Measurements from ENCODE around the gene ZNF451. TPM values are rescaled to one million over a fixed set of nuclear protein-coding genes. Genes with fewer than 3 reads are reported as not detected.
A peak's percentile ranks its signal among the peaks of the same experiment; 100 is the strongest.

The ZNF451 gene
- total RNA-seq, 2 experiments from 2014 or later = 62.2 to 66.6 TPM

- no peaks in the 10 kb centered on the region for H3K9me3 Mint-ChIP-seq
- H3K4me3 Mint-ChIP-seq = peak overlapping the region; percentile 95
- DNase-seq = peak; percentile 52
- ChIA-PET POLR2A (no interaction called here), CTCF (interaction anchor here (1.3 to 1.6 kb wide), 2 partner anchors 18 to 49 kb away, joined by 3 to 6 read pairs; partner anchors contain the start of gene RAB23)
- no peaks in the 10 kb centered on the region for H3K27me3 Mint-ChIP-seq
- H3K27ac Mint-ChIP-seq = peak overlapping the region; percentile 97
- peaks cover 51% of the 10 kb centered on the region for H3K4me1 Mint-ChIP-seq
- peaks cover 6% of the 10 kb centered on the region for H3K36me3 Mint-ChIP-seq (ENCODE audit: low read depth)
Observed at GRCh38 chr6:57173056-57173885, 83.3 kb downstream of the ZNF451 start.

GRCh38 chr6:57173886-57174510, 84.0 kb downstream of the ZNF451 start:
- H3K4me1 Mint-ChIP-seq = peaks cover 53% of the 10 kb centered on the region
- H3K9me3 Mint-ChIP-seq = no peaks in the 10 kb centered on the region
- peak overlapping the region; percentile 95 for H3K4me3 Mint-ChIP-seq
- no peak for DNase-seq
- ChIA-PET CTCF (no interaction called here), POLR2A (no interaction called here)
- H3K36me3 Mint-ChIP-seq (ENCODE audit: low read depth) = peaks cover 5% of the 10 kb centered on the region
- H3K27ac Mint-ChIP-seq = peak overlapping the region; percentile 97
- no peaks in the 10 kb centered on the region for H3K27me3 Mint-ChIP-seq

GRCh38 chr6:57174511-57174907, 84.5 kb downstream of the ZNF451 start:
- peaks cover 5% of the 10 kb centered on the region for H3K36me3 Mint-ChIP-seq (ENCODE audit: low read depth)
- no peak for DNase-seq
- no peaks in the 10 kb centered on the region for H3K9me3 Mint-ChIP-seq
- peaks cover 54% of the 10 kb centered on the region for H3K4me1 Mint-ChIP-seq
- CTCF ChIA-PET = no interaction called here
- POLR2A ChIA-PET = no interaction called here
- H3K27ac Mint-ChIP-seq = no peak overlapping the region
- peak overlapping the region; percentile 95 for H3K4me3 Mint-ChIP-seq
- no peaks in the 10 kb centered on the region for H3K27me3 Mint-ChIP-seq

GRCh38 chr6:57177545-57178265, 87.7 kb downstream of the ZNF451 start:
- no peak for DNase-seq
- Mint-ChIP-seq H3K4me3 (no peak overlapping the region), H3K4me1 (peaks cover 37% of the 10 kb centered on the region), H3K36me3 (ENCODE audit: low read depth) (peaks cover 10% of the 10 kb centered on the region), H3K27me3 (no peaks in the 10 kb centered on the region), H3K27ac (no peak overlapping the region), H3K9me3 (no peaks in the 10 kb centered on the region)
- POLR2A ChIA-PET = no interaction called here
- CTCF ChIA-PET = interaction anchor here (0.6 kb wide), 1 partner anchor 783 kb away, joined by 3 read pairs; no protein-coding TSS in a partner anchor

- Mint-ChIP-seq H3K27me3 (no peaks in the 10 kb centered on the region), H3K4me1 (peaks cover 15% of the 10 kb centered on the region), H3K4me3 (no peak overlapping the region), H3K36me3 (ENCODE audit: low read depth) (peaks cover 30% of the 10 kb centered on the region), H3K9me3 (no peaks in the 10 kb centered on the region), H3K27ac (no peak overlapping the region)
- CTCF ChIA-PET = no interaction called here
- POLR2A ChIA-PET = no interaction called here
- no peak for DNase-seq
Observed at GRCh38 chr6:57180596-57180995, 90.6 kb downstream of the ZNF451 start.

GRCh38 chr6:57182017-57182432, 92.0 kb downstream of the ZNF451 start:
- ChIA-PET POLR2A (no interaction called here), CTCF (no interaction called here)
- peaks cover 33% of the 10 kb centered on the region for H3K36me3 Mint-ChIP-seq (ENCODE audit: low read depth)
- H3K4me1 Mint-ChIP-seq = peaks cover 9% of the 10 kb centered on the region
- peak overlapping the region; percentile 37 for H3K27ac Mint-ChIP-seq
- no peaks in the 10 kb centered on the region for H3K9me3 Mint-ChIP-seq
- no peak for DNase-seq
- no peaks in the 10 kb centered on the region for H3K27me3 Mint-ChIP-seq
- H3K4me3 Mint-ChIP-seq = no peak overlapping the region

- ChIA-PET CTCF (interaction anchor here (0.9 to 1.2 kb wide), 2 partner anchors 8 to 15 kb away, joined by 3 read pairs; no protein-coding TSS in a partner anchor), POLR2A (no interaction called here)
- Mint-ChIP-seq H3K4me3 (no peak overlapping the region), H3K4me1 (peaks cover 9% of the 10 kb centered on the region), H3K27ac (no peak overlapping the region), H3K9me3 (no peaks in the 10 kb centered on the region), H3K27me3 (no peaks in the 10 kb centered on the region), H3K36me3 (ENCODE audit: low read depth) (peaks cover 35% of the 10 kb centered on the region)
- no peak for DNase-seq
Observed at GRCh38 chr6:57183336-57183735, 93.3 kb downstream of the ZNF451 start.

- Mint-ChIP-seq H3K27me3 (no peaks in the 10 kb centered on the region), H3K27ac (no peak overlapping the region), H3K4me1 (peaks cover 4% of the 10 kb centered on the region), H3K9me3 (no peaks in the 10 kb centered on the region), H3K36me3 (ENCODE audit: low read depth) (peaks cover 25% of the 10 kb centered on the region), H3K4me3 (no peak overlapping the region)
- ChIA-PET POLR2A (no interaction called here), CTCF (interaction anchor here (0.9 kb wide), 1 partner anchor 8 kb away, joined by 3 read pairs; no protein-coding TSS in a partner anchor)
- no peak for DNase-seq
Observed at GRCh38 chr6:57190140-57190539, 100.2 kb downstream of the ZNF451 start.

- Mint-ChIP-seq H3K36me3 (ENCODE audit: low read depth) (peaks cover 14% of the 10 kb centered on the region), H3K4me1 (no peaks in the 10 kb centered on the region), H3K27me3 (no peaks in the 10 kb centered on the region), H3K4me3 (no peak overlapping the region), H3K27ac (no peak overlapping the region), H3K9me3 (no peaks in the 10 kb centered on the region)
- POLR2A ChIA-PET = no interaction called here
- CTCF ChIA-PET = no interaction called here
- no peak for DNase-seq
Observed at GRCh38 chr6:57193177-57193576, 103.2 kb downstream of the ZNF451 start.

- no peak for DNase-seq
- H3K27me3 Mint-ChIP-seq = no peaks in the 10 kb centered on the region
- H3K9me3 Mint-ChIP-seq = no peaks in the 10 kb centered on the region
- no peak overlapping the region for H3K27ac Mint-ChIP-seq
- H3K4me3 Mint-ChIP-seq = no peak overlapping the region
- H3K36me3 Mint-ChIP-seq (ENCODE audit: low read depth) = peaks cover 11% of the 10 kb centered on the region
- no peaks in the 10 kb centered on the region for H3K4me1 Mint-ChIP-seq
- POLR2A ChIA-PET = no interaction called here
- CTCF ChIA-PET = no interaction called here
Observed at GRCh38 chr6:57195457-57195856, 105.5 kb downstream of the ZNF451 start.

GRCh38 chr6:57198926-57199636, 109.1 kb downstream of the ZNF451 start:
- H3K4me3 Mint-ChIP-seq = no peak overlapping the region
- no peaks in the 10 kb centered on the region for H3K36me3 Mint-ChIP-seq (ENCODE audit: low read depth)
- H3K4me1 Mint-ChIP-seq = no peaks in the 10 kb centered on the region
- ChIA-PET CTCF (interaction anchor here (0.9 to 1.2 kb wide), 3 partner anchors 9 to 106 kb away, joined by 3 to 5 read pairs (median 3); no protein-coding TSS in a partner anchor), POLR2A (no interaction called here)
- H3K9me3 Mint-ChIP-seq = no peaks in the 10 kb centered on the region
- no peaks in the 10 kb centered on the region for H3K27me3 Mint-ChIP-seq
- no peak overlapping the region for H3K27ac Mint-ChIP-seq
- DNase-seq = no peak

GRCh38 chr6:57201718-57202117, 111.7 kb downstream of the ZNF451 start:
- ChIA-PET POLR2A (no interaction called here), CTCF (no interaction called here)
- H3K4me3 Mint-ChIP-seq = no peak overlapping the region
- no peaks in the 10 kb centered on the region for H3K36me3 Mint-ChIP-seq (ENCODE audit: low read depth)
- no peaks in the 10 kb centered on the region for H3K9me3 Mint-ChIP-seq
- no peak for DNase-seq
- no peaks in the 10 kb centered on the region for H3K27me3 Mint-ChIP-seq
- peaks cover 2% of the 10 kb centered on the region for H3K4me1 Mint-ChIP-seq
- H3K27ac Mint-ChIP-seq = no peak overlapping the region
